GM12875 (cell line): ENCODE data around the gene AP2A2.

ENCODE experiments used
- H3K4me3 ChIP-seq: one replicate; pipeline ENCODE4 v1.5.1; 2011; ENCODE audit warnings: low read depth, low read length, control low read depth
- TF ChIP-seq, protein P1 (sequence below): IDR thresholded peaks from 2 replicates; pipeline ENCODE4 v1.5.1; 2011; ENCODE audit warnings: low read depth, mild to moderate bottlenecking, control low read depth, inconsistent platforms, low read length, moderate library complexity, borderline replicate concordance; ENCODE audit not compliant: insufficient read depth

The AP2A2 gene

DNA sequence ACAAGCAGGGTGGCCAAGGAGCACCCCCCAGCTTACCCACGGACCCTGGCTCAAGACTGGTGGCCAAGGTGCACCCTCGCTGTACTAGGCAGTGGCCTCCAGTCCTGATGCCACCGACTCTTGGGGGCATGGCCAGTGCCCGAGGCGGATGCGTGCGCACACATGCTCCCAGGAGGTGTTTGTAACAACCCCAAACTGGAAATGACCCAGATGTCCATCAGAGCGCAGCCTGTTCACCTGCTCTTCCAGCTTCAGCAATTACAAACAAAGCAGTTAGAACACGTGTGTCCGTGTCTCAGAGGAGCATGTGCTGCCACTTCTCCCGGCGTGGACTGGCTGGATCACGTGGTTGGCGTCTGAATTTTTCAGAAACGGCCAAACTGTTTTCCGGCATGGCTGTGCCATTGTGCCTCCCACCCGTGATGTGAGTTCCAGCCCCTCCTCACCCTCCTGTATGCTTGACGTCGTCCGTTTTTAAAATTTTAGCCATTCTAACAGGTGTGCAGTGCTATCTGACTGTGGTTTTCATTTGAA, 118.0 kb downstream of the AP2A2 start:
- TF ChIP-seq, protein P1, sequence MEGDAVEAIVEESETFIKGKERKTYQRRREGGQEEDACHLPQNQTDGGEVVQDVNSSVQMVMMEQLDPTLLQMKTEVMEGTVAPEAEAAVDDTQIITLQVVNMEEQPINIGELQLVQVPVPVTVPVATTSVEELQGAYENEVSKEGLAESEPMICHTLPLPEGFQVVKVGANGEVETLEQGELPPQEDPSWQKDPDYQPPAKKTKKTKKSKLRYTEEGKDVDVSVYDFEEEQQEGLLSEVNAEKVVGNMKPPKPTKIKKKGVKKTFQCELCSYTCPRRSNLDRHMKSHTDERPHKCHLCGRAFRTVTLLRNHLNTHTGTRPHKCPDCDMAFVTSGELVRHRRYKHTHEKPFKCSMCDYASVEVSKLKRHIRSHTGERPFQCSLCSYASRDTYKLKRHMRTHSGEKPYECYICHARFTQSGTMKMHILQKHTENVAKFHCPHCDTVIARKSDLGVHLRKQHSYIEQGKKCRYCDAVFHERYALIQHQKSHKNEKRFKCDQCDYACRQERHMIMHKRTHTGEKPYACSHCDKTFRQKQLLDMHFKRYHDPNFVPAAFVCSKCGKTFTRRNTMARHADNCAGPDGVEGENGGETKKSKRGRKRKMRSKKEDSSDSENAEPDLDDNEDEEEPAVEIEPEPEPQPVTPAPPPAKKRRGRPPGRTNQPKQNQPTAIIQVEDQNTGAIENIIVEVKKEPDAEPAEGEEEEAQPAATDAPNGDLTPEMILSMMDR = no peak
- no peak overlapping the region for H3K4me3 ChIP-seq

DNA sequence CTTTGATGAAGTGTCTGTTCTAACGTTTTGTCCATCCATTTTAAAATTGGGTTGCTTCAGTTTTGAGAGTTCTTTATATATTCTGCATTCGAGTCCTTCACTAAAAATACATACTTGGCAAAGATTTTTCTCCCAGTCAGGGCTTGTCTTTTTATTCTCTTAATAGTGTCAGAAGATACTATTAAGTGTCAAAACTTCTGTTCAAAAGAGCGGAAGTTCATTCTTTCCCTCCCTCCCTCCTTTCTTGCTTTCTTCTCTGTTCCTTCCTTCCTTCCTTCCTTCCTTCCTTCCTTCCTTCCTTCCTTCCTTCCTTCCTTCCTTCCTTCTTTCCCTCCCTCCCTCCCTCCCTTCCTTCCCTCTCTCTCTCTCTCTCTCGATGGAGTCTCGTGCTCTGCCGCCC, 118.5 kb downstream of the AP2A2 start:
- TF ChIP-seq, protein P1 = no peak
- H3K4me3 ChIP-seq = no peak overlapping the region

DNA sequence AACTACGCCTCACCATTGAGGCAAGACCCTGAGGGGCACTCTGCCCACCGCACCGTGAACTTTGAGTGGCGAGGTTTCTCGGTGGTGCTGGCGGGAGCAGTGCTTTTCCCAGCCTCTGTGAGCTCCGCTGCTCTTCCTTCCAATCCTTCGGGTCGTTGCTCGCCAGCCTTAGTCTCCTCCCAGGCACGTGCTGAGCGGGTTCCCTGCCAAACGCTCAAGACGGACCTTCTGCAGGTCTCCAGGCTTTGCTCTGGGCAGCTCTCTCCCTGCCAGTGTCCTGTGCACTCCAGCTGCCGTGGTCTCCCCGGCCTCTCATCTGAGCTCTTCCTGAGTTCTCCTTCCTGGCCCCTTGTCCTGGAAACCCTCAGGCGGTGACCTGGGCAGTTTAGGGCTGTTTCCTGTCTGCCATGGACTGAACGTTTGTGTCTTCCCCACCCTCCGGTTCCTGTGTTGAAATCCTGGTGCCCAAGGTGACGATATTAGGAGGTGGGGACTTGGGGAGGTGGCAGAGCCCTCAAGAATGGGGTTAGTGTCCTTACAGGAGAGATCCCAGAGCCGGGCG, 122.0 kb downstream of the AP2A2 start:
- TF ChIP-seq, protein P1 = no peak
- no peak overlapping the region for H3K4me3 ChIP-seq

DNA sequence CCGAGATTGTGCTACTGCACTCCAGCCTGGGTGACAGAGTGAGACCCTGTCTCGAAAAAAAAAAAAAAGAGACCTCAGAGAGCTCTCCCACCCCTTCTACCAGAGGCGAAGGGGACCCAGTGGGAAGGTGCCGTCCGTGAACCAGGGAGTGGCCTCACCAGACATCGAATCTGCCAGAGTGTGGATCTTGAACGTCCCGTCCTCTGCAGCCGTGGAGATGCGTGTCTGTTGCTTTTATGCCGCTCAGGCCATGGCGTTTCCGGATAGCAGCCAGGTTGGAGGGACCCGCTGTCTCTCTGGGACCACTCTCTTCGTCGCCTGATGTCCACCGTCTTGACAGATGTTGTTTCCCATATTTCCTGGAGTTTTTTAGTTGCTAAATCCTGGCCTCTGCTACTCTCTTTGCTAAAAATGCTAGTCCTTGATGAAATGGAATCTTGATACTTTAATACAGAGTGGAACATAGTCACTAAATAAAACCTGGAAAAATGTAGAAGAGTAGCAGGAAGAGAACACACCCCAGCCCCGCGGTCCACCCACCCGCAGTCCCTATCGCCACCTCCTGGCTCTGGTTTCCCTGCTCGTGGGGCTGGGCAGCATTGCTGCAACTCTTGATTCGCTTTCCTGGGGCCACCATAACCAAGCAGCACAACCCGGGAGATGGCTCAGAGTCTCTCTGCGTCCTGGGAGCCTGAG, 122.9 kb downstream of the AP2A2 start:
- TF ChIP-seq, protein P1 = no peak
- no peak overlapping the region for H3K4me3 ChIP-seq

DNA sequence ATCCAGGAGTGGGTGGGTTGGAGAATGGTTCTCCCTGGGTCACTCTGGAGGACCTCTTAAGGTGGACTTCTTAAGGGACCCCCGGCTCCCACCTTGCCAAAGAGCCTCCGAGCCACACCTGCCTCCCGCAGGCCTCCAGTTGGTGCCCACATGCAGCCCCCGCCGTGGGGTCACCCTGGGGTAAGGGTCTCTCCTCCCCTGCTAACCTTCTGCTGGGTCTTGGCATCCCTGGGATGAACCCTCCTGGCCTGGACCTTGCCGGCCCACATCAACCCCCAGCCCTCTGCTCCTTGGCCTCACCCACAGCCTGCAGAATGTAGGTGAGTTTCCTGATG, 123.4 kb downstream of the AP2A2 start:
- TF ChIP-seq, protein P1 = no peak
- H3K4me3 ChIP-seq = no peak overlapping the region

DNA sequence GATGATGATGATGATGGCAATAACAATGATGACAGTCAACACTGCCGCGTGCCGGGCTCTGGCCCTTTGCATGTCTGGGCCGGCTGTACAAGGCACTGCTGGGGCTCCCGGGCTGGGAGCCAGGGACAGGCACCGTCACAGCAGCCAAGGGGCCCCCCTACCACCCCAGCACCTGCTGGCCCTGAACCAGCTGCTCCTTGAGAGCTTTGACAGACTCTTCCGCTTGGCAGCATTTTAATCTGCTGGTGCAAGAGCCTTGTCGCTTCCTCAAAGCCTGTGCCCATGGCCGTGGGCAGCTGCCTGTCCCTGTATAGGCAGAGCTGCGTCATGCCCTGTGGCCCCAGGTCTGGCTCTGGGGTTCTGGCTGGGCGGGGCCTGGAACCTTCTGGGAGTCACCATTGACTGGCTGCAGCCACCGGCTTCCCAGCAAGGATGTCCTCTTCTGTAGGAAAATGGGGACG, 123.8 kb downstream of the AP2A2 start:
- TF ChIP-seq, protein P1 = no peak
- H3K4me3 ChIP-seq = no peak overlapping the region
